Activated CD8-positive, alpha-beta memory T cell treated with anti-CD3 and anti-CD28 coated beads, Interleukin-2, amount 50 U/mL, for 4 hours (primary cell): ENCODE data around the gene ASXL1.
"Not testable (repeated sequence)": the region's sequence is repeated elsewhere in the genome, so short reads cannot be mapped to it uniquely, and the experiment has no call there.

ENCODE experiments used
- DNase-seq: peaks from one replicate; pipeline ENCODE4 v3.0.0-alpha.2; 2020

The ASXL1 gene

DNA sequence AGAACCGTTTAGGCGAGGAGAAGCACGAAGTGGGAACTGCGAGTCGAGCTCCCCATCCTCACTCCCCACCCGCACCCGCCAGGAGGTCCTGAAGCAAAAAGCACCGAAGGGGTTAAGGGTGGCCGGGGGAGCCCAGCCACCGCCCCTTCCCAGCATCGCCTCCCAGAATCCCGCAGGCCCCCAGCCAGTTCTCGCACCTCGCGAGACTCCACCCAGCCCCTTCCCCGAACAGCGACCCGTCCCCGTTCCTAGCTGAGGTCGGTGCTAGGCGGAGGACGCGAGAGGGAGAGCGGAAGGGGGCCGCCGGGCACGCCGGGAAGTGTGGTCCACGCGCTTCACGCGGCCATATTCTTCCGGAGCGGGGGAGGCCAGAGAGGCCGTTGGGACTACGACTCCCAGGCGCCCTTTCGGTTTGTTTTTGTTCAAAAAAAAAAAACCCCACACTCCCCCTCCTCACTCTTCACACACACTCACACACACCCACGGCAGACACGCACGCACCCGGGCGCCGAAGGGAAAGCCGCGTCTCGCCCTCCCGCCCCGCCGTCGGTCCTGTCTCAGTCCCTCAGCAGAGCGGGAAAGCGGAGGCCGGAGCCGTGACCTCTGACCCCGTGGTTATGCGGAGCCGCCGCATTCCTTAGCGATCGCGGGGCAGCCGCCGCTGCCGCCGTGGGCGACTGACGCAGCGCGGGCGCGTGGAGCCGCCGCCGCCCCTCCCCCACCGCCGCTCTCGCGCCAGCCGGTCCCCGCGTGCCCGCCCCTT lies at the start of gene ASXL1:
TSS of gene ASXL1 (plus strand) at position 463 of the 763 bp plus-strand sequence. CDS start 445 bp downstream, outside the sequence.
- peak; percentile 93 for DNase-seq

- DNase-seq, result no peak
Measured at GRCh38 chr20:32312718-32313424, 45.3 kb upstream of the ASXL1 start.

DNA sequence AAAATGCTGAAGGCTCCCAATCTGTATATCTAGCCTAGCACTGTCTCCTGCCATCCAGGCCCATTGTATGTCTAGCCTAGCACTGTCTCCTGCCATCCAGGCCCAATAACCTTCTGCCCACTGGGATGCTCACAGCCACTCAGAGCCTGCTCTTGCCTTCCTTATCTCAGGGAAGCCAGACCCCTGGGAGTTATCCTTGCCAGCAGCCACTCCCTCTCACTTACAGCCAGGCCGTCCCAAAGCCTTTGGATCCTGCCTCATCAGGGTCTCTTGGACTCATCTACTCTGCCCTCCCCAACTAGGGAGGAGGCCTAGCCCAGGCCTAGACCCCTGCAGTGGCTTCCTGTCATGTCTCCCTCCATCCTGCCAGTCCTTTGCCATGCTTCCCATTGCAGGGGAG lies 43.4 kb upstream of the ASXL1 start:
- DNase-seq, result no peak

GRCh38 chr20:32315399-32315798 lies 42.7 kb upstream of the ASXL1 start:
- DNase-seq, result no peak

DNA sequence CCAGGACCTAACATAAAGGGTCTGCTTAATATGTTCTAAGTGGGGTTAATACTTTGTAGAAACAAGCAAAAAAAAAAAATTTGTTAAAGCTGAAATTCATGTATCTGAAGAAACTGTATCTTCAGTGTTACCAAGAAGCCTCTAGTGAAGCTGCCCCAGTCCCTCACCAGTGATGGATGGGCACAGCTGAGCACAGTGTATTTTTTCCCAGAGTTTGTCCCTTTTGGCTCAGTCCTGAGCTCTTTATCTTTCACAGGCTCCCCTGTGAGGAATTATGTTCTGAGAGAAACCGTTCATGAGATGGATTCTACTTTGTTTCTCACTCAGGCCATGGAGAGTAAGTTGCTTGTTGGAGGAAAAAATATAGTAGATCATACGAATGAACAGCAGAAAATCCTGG lies 42.2 kb upstream of the ASXL1 start:
- no peak for DNase-seq

DNA sequence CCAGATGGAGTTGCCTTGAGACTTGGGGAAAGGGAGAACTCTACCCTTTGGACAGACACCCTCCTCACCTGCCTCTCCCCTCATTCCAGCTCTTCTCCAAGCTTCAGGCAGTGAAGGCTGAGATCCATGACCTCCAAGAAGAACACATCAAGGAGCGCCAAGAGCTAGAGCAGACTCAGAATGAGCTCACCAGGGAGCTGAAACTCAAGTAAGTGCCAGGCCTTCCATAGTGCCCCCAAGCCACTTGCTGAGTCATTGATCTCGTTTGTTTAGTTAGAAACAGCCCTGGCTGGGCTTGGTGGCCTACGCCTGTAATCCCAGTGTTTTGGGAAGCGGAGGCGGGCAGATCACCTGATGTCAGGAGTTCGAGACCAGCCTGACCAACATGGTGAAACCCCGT lies 41.5 kb upstream of the ASXL1 start:
- no peak for DNase-seq

- DNase-seq, result no peak
Measured at GRCh38 chr20:32319100-32319499, 39.0 kb upstream of the ASXL1 start.

- no peak for DNase-seq
Measured at GRCh38 chr20:32320305-32320704, 37.8 kb upstream of the ASXL1 start.

GRCh38 chr20:32321390-32321789 lies 36.7 kb upstream of the ASXL1 start:
- DNase-seq, result no peak

DNA sequence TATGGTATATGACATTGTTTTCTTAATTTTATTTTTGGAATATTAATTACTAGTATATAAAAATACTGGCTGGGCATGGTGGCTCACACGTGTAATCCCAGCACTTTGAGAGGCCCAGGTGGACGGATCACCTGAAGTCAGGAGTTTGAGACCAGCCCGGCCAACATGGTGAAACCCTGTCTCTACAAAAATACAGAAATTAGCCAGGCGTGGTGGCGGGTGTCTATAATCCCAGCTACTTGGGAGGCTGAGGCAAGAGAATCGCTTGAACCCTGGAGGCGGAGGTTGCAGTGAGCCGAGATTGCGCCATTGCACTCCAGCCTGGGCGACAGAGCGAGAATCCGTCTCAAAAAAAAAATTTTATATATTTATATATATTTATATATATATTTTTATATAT lies 35.9 kb upstream of the ASXL1 start:
- not testable (repeated sequence) for DNase-seq

- not testable (repeated sequence) for DNase-seq
Measured at GRCh38 chr20:32323761-32324160, 34.4 kb upstream of the ASXL1 start.

DNA sequence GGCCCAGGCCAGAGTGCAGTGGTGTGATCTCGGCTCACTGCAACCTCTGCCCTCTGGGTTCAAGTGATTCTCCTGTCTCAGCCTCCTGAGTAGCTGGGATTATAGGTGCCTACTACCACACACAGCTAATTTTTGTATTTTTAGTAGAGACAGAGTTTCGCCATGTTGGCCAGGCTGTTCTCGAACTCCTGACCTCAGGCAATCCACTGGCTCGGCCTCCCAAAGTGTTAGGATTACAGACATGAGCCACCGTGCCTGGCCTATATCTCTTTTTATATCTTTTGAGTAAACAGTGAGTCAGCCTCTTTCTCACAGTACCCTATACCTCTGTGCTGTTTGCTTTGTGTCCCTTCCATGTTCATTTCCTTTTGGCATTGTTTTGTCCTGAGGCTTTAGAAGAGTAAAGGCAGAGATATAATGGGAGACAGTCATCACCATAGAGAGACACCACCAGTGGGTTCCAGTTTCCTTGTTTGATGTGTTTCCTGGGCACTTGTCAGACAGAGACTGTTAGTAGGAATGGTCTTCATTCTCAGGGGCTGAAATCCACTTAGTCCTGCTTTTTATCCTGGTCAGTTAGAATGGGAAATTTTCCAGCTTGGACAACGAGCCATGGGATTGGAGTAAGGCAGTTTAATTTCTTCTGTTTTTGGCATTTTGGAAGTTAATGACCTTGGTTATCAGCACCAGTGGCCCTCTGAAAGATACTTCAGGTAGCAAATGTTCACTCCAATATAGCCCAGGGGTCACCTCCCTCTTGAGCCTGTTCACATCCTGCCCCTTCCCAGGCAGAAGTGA lies 32.2 kb upstream of the ASXL1 start:
- no peak for DNase-seq

GRCh38 chr20:32326504-32326845 lies 31.7 kb upstream of the ASXL1 start:
- no peak for DNase-seq

DNA sequence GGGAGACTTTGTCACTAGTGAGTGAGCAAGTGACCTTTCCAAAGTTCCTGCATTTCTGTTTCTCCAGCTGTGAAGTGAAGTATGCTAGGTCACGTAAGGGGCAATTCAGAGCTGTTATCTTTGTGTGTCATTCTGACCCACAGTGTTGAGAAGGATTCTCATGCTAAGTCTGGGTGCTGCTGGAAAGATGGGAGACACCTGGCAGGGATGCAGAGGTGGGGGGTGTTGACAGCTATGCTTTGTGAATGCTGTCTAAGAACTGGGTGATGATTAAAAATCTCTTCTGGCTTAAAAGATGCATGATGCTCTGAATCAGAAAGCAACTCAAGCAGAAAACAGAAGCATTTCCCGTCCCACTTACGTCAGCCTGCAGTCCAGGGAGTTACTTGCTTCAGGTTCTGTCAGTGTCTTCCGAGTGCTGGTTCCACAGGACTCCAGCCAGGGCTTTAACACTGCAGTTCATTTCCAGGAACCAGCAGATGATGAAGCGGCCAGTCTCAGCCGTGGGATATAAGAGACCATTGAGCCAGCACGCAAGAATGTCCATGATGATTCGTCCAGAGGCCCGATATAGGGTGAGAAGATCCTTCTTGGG lies 30.9 kb upstream of the ASXL1 start:
- no peak for DNase-seq

DNA sequence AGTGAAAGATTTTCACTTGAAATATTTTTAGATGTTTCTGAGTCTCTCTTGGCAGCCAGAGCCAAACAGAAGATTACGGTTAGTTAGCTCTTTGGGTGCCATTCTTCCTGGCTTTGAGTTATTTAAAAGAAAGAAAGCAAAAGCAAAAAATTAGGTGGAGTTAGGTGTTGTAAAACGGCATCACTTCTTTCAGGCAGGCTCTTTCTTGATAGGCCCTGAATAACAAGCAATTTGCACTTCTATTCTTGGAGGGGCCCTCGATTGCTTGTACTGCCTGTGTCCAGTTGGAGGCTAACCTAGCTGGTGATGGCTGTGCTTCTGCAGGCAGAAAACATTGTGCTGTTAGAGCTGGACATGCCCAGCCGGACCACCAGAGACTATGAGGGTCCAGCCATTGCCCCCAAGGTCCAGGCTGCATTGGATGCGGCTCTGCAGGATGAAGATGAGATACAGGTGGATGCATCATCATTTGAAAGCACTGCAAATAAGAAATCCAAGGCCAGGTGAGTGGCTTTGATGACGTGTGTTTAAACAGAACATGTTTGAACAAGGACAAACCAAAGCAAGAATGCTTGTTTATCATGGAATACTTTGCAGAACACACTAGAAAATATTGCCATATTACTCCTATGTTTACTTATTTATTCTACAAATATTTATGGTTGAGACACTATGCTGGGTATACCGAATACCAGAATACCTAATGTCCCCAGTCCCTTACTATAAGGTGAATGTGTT lies 28.1 kb upstream of the ASXL1 start:
- no peak for DNase-seq

GRCh38 chr20:32330555-32330897 lies 27.6 kb upstream of the ASXL1 start:
- DNase-seq, result no peak

DNA sequence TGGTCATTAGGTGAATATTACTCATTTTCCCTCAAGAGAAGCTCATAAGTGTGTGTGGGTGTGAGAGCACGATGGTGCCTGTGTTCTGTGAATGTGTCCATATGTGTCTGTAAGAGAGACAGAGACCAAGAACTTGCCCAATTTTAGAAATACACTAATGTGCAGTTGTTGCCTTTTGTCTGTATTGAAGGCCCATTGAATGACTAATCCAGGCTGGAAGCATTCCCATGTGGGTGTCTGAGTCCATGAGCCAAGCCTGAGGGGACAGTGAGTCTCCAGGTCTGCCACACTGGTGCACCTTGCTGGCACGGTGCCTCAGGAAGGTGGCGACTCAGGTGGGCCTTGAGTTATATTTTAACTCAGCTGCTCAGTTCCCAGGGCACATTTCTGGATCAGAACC lies 25.5 kb upstream of the ASXL1 start:
- DNase-seq, result no peak

DNA sequence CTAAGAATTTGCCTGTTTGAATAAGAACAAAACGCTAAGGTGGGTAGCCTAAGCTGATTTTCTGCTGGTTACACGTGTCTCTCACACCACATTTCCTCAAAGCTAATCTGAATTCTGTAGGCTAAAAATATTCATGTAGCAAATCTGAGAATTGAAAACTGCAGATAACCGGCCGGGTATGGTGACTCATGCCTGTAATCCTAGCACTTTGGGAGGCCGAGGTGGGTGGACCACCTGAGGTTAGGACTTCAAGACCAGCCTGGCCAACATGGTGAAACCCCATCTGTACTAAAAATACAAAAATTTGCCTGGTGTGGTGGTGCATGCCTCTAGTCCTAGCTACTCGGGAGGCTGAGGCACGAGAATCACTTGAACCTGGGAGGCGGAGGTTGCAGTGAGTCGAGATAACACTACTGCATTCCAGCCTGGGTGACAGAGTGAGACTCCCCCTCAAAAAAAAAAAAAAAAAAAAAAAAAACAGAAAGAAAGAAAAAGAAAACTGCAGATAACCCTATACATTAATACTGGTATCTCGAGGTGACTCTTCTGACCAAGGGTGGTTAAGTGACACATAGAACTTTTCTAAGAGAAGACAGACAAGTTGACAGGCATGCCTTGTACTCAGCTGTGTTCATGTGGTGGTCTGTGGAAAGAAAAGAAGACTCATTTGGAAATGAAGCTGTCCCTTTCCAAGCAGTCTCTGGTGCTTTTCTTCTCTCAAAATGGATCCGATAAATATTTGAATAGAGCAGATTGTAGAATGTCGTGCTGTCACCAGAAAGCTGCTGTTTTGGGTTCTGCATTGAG lies 24.7 kb upstream of the ASXL1 start:
- no peak for DNase-seq

DNA sequence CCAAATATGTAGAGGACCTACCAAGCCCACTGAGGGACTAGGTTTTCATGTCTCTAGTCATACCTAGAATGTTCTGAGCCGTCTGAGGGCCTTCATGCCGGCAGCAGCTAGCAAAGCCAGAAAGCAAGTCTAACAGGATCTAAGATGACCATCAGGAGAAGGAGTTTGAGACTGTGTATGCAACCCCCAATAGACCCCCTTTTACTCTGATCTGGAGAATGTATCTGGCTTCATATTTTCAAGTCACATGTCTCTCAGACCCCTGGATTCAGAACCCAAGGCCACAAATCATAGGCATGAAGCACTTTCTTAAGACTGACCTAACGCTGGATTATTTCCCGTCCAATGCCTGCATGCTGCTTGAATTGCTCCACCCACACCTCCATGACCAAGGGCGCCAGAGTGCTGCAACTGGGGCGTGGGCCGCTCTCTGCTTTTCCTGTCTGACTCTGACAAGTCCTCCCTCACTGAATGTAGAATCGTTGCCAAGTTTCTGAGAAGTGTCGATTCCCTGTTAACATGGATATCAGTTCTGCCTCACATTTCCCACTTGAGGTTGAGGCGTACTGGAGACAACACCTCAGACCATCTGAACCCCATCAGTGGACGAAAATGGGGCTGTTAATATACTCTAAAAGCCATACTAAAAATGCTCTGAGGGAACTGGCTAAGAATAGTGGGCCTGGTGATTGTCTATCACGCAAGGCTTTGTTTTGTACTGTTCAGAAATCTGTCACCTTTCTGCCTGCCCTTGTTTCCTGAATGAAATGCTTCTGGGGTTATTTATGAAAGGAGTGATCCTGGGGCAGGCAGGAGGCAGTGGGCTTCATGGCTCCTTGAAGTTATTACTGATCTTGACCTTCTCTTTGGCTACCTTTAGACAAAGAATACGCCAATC lies 23.9 kb upstream of the ASXL1 start:
- DNase-seq, result peak; percentile 40

GRCh38 chr20:32336918-32337347 lies 21.2 kb upstream of the ASXL1 start:
- DNase-seq, result no peak
